WTC11 (cell line): ENCODE data around the gene TESK2.

Experiments
- ATF2 ChIP-seq: sonication (generic); formaldehyde crosslinking; IDR thresholded peaks from 2 replicates; pipeline ENCODE4 v1.8.1; 2022; ENCODE audit warnings: low read depth, missing genetic modification reagents, borderline replicate concordance
- ATF3 ChIP-seq: sonication (generic); formaldehyde crosslinking; conservative IDR thresholded peaks from 2 replicates; pipeline ENCODE4 v1.8.1; 2022; ENCODE audit warnings: mild to moderate bottlenecking, missing genetic modification reagents
- CTCF ChIP-seq: fragments of 200-600 bp; IDR thresholded peaks from 2 replicates; pipeline ENCODE4 v1.8.0; 2022; ENCODE audit warnings: antibody characterized with exemption
- E2F1 ChIP-seq: sonication (generic); formaldehyde crosslinking; IDR thresholded peaks from 2 replicates; pipeline ENCODE4 v1.8.0; 2022; ENCODE audit warnings: mild to moderate bottlenecking, missing genetic modification reagents
- FOXK1 ChIP-seq: sonication (generic); formaldehyde crosslinking; IDR thresholded peaks from 2 replicates; pipeline ENCODE4 v1.8.0; 2022; ENCODE audit warnings: mild to moderate bottlenecking, moderate library complexity, missing genetic modification reagents
- HMGXB4 ChIP-seq: sonication (generic); formaldehyde crosslinking; IDR thresholded peaks from 2 replicates; pipeline ENCODE4 v1.8.1; 2023; ENCODE audit warnings: mild to moderate bottlenecking, moderate library complexity, missing genetic modification reagents
- IRF1 ChIP-seq: sonication (generic); formaldehyde crosslinking; IDR thresholded peaks from 2 replicates; pipeline ENCODE4 v1.8.0; 2023; ENCODE audit warnings: missing genetic modification reagents
- IRF2 ChIP-seq: sonication (generic); formaldehyde crosslinking; IDR thresholded peaks from 2 replicates; pipeline ENCODE4 v1.8.0; 2022; ENCODE audit warnings: low read depth, missing genetic modification reagents, borderline replicate concordance
- RELA ChIP-seq: sonication (generic); formaldehyde crosslinking; IDR thresholded peaks from 2 replicates; pipeline ENCODE4 v1.8.1; 2022; ENCODE audit warnings: missing genetic modification reagents, mild to moderate bottlenecking, borderline replicate concordance
- TEAD4 ChIP-seq: sonication (generic); formaldehyde crosslinking; IDR thresholded peaks from 2 replicates; pipeline ENCODE4 v1.8.0; 2022; ENCODE audit warnings: mild to moderate bottlenecking, missing genetic modification reagents
- ZNF121 ChIP-seq: sonication (generic); formaldehyde crosslinking; IDR thresholded peaks from 2 replicates; pipeline ENCODE4 v1.8.0; 2023; ENCODE audit warnings: missing genetic modification reagents

- TF ChIP-seq CTCF (no peak), ATF3 (no peak), HMGXB4 (CRISPR knock-in tag) (no peak), FOXK1 (no peak), IRF2 (no peak), ATF2 (no peak), ZNF121 (CRISPR knock-in tag) (no peak), E2F1 (CRISPR knock-in tag) (no peak), IRF1 (no peak), RELA (CRISPR knock-in tag) (no peak), TEAD4 (no peak)
These were observed 112.8 kb downstream of the TESK2 start for GRCh38 chr1:45378184-45378583.
